HCT116 (cell line): Measurements from ENCODE around the gene ADNP2. TPM values are rescaled to one million over a fixed set of nuclear protein-coding genes. Genes with fewer than 3 reads are reported as not detected.

ENCODE experiments used
- ATAC-seq: fragments of 200-7000 bp; cut with Tn5 transposase; 2 replicates; pipeline ENCODE4 v1.9.1; 2020; ENCODE audit warnings: mild to moderate bottlenecking, moderate library complexity
- BruUV-seq: library from RNA; stranded (reverse); fragments of 400-500 nt; replicated peaks from 2 replicates; lab custom pipeline; 2021; lab: Mats Ljungman, UMichigan
- CTCF ChIA-PET: fragments of 300-600 bp; sonication (Branson Sonifier 250); formaldehyde crosslinking; loops from one replicate; lab custom pipeline; 2021; ENCODE audit warnings: antibody characterized with exemption; lab: Charles Lee
- POLR2A ChIA-PET: fragments of 300-600, 350-600 bp; sonication (Branson Sonifier 250); formaldehyde crosslinking; loops from one replicate; lab custom pipeline; 2021; ENCODE audit warnings: antibody characterized with exemption; lab: Charles Lee
- RAD21 ChIA-PET, 2 experiments: fragments of 300-600 bp; sonication (Branson Sonifier 250); formaldehyde crosslinking; loops; one replicate each; lab custom pipeline; 2023; ENCODE audit warnings: low total read pairs in 2 of 2; ENCODE audit not compliant: uncharacterized antibody in 2 of 2, unreplicated experiment in 2 of 2, low non-redundant PET in 1 of 2; lab: Charles Lee
- DNase-seq: peaks from one replicate; pipeline ENCODE4 v3.0.0-alpha.2; 2010; ENCODE audit warnings: low read depth, low spot score
- H2AFZ ChIP-seq: fragments of 200-600 bp; shearing (Covaris generic), sonication (generic); 2 replicates; pipeline ENCODE4 v1.6.1; 2017; ENCODE audit warnings: low read depth, mixed run types, mixed read lengths, antibody characterized with exemption, low read length; ENCODE audit not compliant: poor library complexity, severe bottlenecking
- H3K27ac ChIP-seq: 2 replicates; pipeline ENCODE4 v1.5.1; 2012; ENCODE audit warnings: low read depth, low read length
- H3K27me3 ChIP-seq: fragments of 200-600 bp; sonication (generic); 2 replicates; pipeline ENCODE4 v1.6.1; 2016; ENCODE audit warnings: mixed run types, low read length, mixed read lengths; ENCODE audit not compliant: insufficient read depth
- H3K36me3 ChIP-seq, 2 experiments: fragments of 200-500 bp in 1 of 2; fragments of 200-600 bp in 1 of 2; sonication (Bioruptor generic) in 1 of 2; sonication (generic) in 1 of 2; 2 replicates each; pipeline versions ENCODE4 v1.5.1 to v1.6.1; 2014 to 2016; ENCODE audit warnings: low read length in 2 of 2, inconsistent platforms in 1 of 2, mixed read lengths in 1 of 2, mixed run types in 1 of 2; ENCODE audit not compliant: insufficient read depth in 2 of 2, control insufficient read depth in 1 of 2
- H3K4me1 ChIP-seq, 2 experiments: fragments of 200-600 bp in 1 of 2; sonication (generic) in 1 of 2; 2 replicates each; pipeline versions ENCODE4 v1.5.1 to v1.6.1; 2012 to 2017; ENCODE audit warnings: low read length in 2 of 2, inconsistent platforms in 1 of 2, mild to moderate bottlenecking in 1 of 2, mixed read lengths in 1 of 2, mixed run types in 1 of 2, moderate library complexity in 1 of 2; ENCODE audit not compliant: insufficient read depth in 2 of 2, control insufficient read depth in 1 of 2
- H3K4me2 ChIP-seq: fragments of 200-600 bp; sonication (generic); 2 replicates; pipeline ENCODE4 v1.6.1; 2017; ENCODE audit warnings: mixed run types, low read length, mixed read lengths
- H3K4me3 ChIP-seq, 2 experiments: fragments of 200-600 bp in 1 of 2; sonication (generic) in 1 of 2; replicated peaks in 1 of 2; 2 replicates each; pipeline ENCODE4 v1.5.1; 2011 to 2016; ENCODE audit warnings: low read length in 2 of 2, control low read depth in 1 of 2, low read depth in 1 of 2, mild to moderate bottlenecking in 1 of 2, mixed read lengths in 1 of 2, mixed run types in 1 of 2
- H3K79me2 ChIP-seq: fragments of 200-600 bp; sonication (generic); 2 replicates; pipeline ENCODE4 v1.6.1; 2017; ENCODE audit warnings: mild to moderate bottlenecking, mixed run types, low read length, moderate library complexity, mixed read lengths; ENCODE audit not compliant: insufficient read depth
- H3K9ac ChIP-seq: fragments of 200-600 bp; sonication (generic); 2 replicates; pipeline ENCODE4 v1.6.1; 2016; ENCODE audit warnings: low read length, mixed read lengths
- H3K9me2 ChIP-seq: fragments of 200-600 bp; sonication (generic), shearing (Covaris generic); 2 replicates; pipeline ENCODE4 v1.6.1; 2017; ENCODE audit warnings: mixed run types, mild to moderate bottlenecking, moderate library complexity; ENCODE audit not compliant: insufficient read depth
- H3K9me3 ChIP-seq, 2 experiments: fragments of 200-500 bp in 1 of 2; fragments of 200-600 bp in 1 of 2; sonication (Bioruptor generic) in 1 of 2; sonication (generic) in 1 of 2; 2 replicates each; pipeline ENCODE4 v1.6.1; 2014 to 2017; ENCODE audit warnings: low read length in 2 of 2, mixed read lengths in 2 of 2, inconsistent platforms in 1 of 2, low read depth in 1 of 2, mild to moderate bottlenecking in 1 of 2, mixed run types in 1 of 2, moderate library complexity in 1 of 2; ENCODE audit not compliant: control insufficient read depth in 1 of 2, insufficient read depth in 1 of 2
- H4K20me1 ChIP-seq: fragments of 200-600 bp; sonication (generic), shearing (Covaris generic); 2 replicates; pipeline ENCODE4 v1.6.1; 2017; ENCODE audit warnings: mixed run types, mild to moderate bottlenecking, moderate library complexity; ENCODE audit not compliant: insufficient read depth
- CBX3 ChIP-seq: IDR thresholded peaks from 2 replicates; pipeline ENCODE4 v1.6.1; 2012; ENCODE audit warnings: low read depth
- CEBPB ChIP-seq: IDR thresholded peaks from 2 replicates; pipeline ENCODE4 v1.6.1; 2012; ENCODE audit warnings: low read depth
- EGR1 ChIP-seq: IDR thresholded peaks from 2 replicates; pipeline ENCODE4 v1.6.1; 2012; ENCODE audit warnings: low read depth
- ELF1 ChIP-seq: IDR thresholded peaks from 2 replicates; pipeline ENCODE4 v1.6.1; 2012; ENCODE audit warnings: low read depth, borderline replicate concordance
- EZH2 ChIP-seq: fragments of 200-600 bp; sonication (generic); IDR thresholded peaks from 2 replicates; pipeline ENCODE4 v1.6.1; 2017; ENCODE audit warnings: antibody characterized with exemption, mixed run types
- EZH2phosphoT487 ChIP-seq: fragments of 200-600 bp; IDR thresholded peaks from 2 replicates; pipeline ENCODE4 v1.6.1; 2018; ENCODE audit warnings: antibody characterized with exemption, borderline replicate concordance
- FOSL1 ChIP-seq: IDR thresholded peaks from 2 replicates; pipeline ENCODE4 v1.6.1; 2012; ENCODE audit warnings: low read depth
- JUND ChIP-seq: IDR thresholded peaks from 2 replicates; pipeline ENCODE4 v1.6.1; 2012
- POLR2AphosphoS5 ChIP-seq: IDR thresholded peaks from 2 replicates; pipeline ENCODE4 v1.6.1; 2011; ENCODE audit warnings: mild to moderate bottlenecking, low read depth, low read length, moderate library complexity
- RAD21 ChIP-seq: IDR thresholded peaks from 2 replicates; pipeline ENCODE4 v1.6.1; 2012; ENCODE audit warnings: low read depth, mild to moderate bottlenecking
- SIN3A ChIP-seq: IDR thresholded peaks from 2 replicates; pipeline ENCODE4 v1.6.1; 2012; ENCODE audit warnings: low read depth
- SP1 ChIP-seq: IDR thresholded peaks from 2 replicates; pipeline ENCODE4 v1.6.1; 2012; ENCODE audit warnings: low read depth
- TCF7L2 ChIP-seq: IDR thresholded peaks from 2 replicates; pipeline ENCODE4 v1.7.0; 2011; ENCODE audit warnings: borderline replicate concordance, inconsistent platforms; ENCODE audit not compliant: insufficient read depth, insufficient read length; ENCODE audit errors: extremely low read depth
- YY1 ChIP-seq: IDR thresholded peaks from 2 replicates; pipeline ENCODE4 v1.6.1; 2011; ENCODE audit warnings: low read length, low read depth, moderate library complexity, mild to moderate bottlenecking; ENCODE audit not compliant: insufficient replicate concordance; ENCODE audit errors: extremely low read depth
- ZBTB33 ChIP-seq: IDR thresholded peaks from 2 replicates; pipeline ENCODE4 v1.6.1; 2011; ENCODE audit warnings: mild to moderate bottlenecking, low read length, moderate library complexity; ENCODE audit not compliant: insufficient replicate concordance; ENCODE audit errors: extremely low read depth
- ZFX ChIP-seq: fragments of 450-650 bp; IDR thresholded peaks from 2 replicates; pipeline ENCODE4 v1.6.1; 2017
- intact Hi-C: fragments of 100-400 bp; cut with micrococcal nuclease; formaldehyde crosslinking; loops from 2 replicates; pipeline ENCODE4 v1.10.0; 2022
- total RNA-seq: library from RNA; stranded (reverse); gene quantifications from one replicate; pipeline ENCODE4 v1.2.1, GENCODE V29; 2021; ENCODE audit not compliant: unreplicated experiment
- TF ChIP-seq, protein P1 (sequence below): IDR thresholded peaks from 2 replicates; pipeline ENCODE4 v1.6.1; 2012; ENCODE audit warnings: low read depth

The ADNP2 gene
- total RNA-seq, 1 experiment from 2014 or later = 45.4 TPM

- TF ChIP-seq ELF1 = no peak
- TF ChIP-seq FOSL1 = no peak
Measured at GRCh38 chr18:80119111-80119510, 10.0 kb downstream of the ADNP2 start (continued).

DNA sequence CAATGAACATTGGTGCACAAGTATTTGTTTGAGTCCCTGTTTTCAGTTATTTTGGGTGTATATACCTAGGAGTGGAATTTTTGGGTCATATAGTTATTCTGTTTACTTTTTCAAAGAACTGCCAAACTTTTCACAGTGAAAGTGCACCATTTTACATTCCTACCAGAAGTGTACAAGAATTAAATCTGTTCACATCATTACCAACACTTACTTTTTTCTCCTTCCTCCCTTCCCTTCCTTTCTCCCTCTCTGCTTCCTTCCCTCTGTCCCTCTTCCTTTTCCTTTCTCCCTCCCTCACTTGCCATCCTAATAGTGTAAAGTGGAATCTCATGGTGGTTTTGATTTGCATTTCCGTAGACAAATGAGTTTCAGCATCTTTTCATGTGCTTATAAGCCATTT lies 11.9 kb downstream of the ADNP2 start:
- no peaks in the 10 kb centered on the region; a peak in 1 of 4 replicates for H3K4me1 ChIP-seq
- ATAC-seq (no peak), DNase-seq (no peak)
- POLR2A ChIA-PET = no interaction called here
- no peaks in the 10 kb centered on the region for H3K9me3 ChIP-seq
- H2AFZ ChIP-seq = no peak overlapping the region
- CTCF ChIA-PET = no interaction called here
- RAD21 ChIA-PET = no interaction called here
- H3K4me3 ChIP-seq = no peak overlapping the region
- intact Hi-C loops = no loop called here
- no peaks in the 10 kb centered on the region for H3K27me3 ChIP-seq
- peaks cover 21% of the 10 kb centered on the region; the same call in 1 of the 2 replicates for H4K20me1 ChIP-seq
- BruUV-seq = no TSS peak
- no peak for TF ChIP-seq EZH2phosphoT487
- TF ChIP-seq POLR2AphosphoS5 = no peak
- TF ChIP-seq CBX3 = no peak
- TF ChIP-seq EGR1 = no peak
- no peak for TF ChIP-seq ZBTB33
- TF ChIP-seq JUND = no peak
- TF ChIP-seq YY1 = no peak
- TF ChIP-seq, protein P1, sequence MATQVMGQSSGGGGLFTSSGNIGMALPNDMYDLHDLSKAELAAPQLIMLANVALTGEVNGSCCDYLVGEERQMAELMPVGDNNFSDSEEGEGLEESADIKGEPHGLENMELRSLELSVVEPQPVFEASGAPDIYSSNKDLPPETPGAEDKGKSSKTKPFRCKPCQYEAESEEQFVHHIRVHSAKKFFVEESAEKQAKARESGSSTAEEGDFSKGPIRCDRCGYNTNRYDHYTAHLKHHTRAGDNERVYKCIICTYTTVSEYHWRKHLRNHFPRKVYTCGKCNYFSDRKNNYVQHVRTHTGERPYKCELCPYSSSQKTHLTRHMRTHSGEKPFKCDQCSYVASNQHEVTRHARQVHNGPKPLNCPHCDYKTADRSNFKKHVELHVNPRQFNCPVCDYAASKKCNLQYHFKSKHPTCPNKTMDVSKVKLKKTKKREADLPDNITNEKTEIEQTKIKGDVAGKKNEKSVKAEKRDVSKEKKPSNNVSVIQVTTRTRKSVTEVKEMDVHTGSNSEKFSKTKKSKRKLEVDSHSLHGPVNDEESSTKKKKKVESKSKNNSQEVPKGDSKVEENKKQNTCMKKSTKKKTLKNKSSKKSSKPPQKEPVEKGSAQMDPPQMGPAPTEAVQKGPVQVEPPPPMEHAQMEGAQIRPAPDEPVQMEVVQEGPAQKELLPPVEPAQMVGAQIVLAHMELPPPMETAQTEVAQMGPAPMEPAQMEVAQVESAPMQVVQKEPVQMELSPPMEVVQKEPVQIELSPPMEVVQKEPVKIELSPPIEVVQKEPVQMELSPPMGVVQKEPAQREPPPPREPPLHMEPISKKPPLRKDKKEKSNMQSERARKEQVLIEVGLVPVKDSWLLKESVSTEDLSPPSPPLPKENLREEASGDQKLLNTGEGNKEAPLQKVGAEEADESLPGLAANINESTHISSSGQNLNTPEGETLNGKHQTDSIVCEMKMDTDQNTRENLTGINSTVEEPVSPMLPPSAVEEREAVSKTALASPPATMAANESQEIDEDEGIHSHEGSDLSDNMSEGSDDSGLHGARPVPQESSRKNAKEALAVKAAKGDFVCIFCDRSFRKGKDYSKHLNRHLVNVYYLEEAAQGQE = no peak
- TF ChIP-seq EZH2 = no peak
- no peak for TF ChIP-seq RAD21
- TF ChIP-seq TCF7L2 = no peak
- no peak for TF ChIP-seq CEBPB
- TF ChIP-seq ZFX = no peak
- no peak for TF ChIP-seq SP1
- TF ChIP-seq SIN3A = no peak
- H3K79me2 ChIP-seq = peaks cover 99% of the 10 kb centered on the region
- H3K36me3 ChIP-seq = peaks cover 20 to 26% of the 10 kb centered on the region in 2 experiments; a peak in 3 of 4 replicates
- H3K9me2 ChIP-seq = no peaks in the 10 kb centered on the region
- H3K9ac ChIP-seq = no peak overlapping the region
- H3K4me2 ChIP-seq = no peak overlapping the region
- no peak overlapping the region for H3K27ac ChIP-seq
